Right lobe of liver (tissue), 6 donors: ENCODE measurements around the gene KRTAP19-5. TPM values are rescaled to one million over a fixed set of nuclear protein-coding genes. Genes with fewer than 3 reads are reported as not detected.

Experiments used
- ATAC-seq, 4 donors: fragments of 200-7000 bp; cut with Tn5 transposase; one replicate each; pipeline ENCODE4 v1.9.1; 2020; ENCODE audit warnings: mild to moderate bottlenecking in 4 of 4, moderate library complexity in 4 of 4
- DNase-seq, 3 donors: peaks; one replicate each; pipeline ENCODE4 v3.0.0-alpha.2; 2020
- H3K27ac ChIP-seq, 3 donors: fragments of 200-600 bp; one replicate each; pipeline ENCODE4 v1.8.0; 2022
- H3K27me3 ChIP-seq, 2 donors: fragments of 200-600 bp; one replicate each; pipeline ENCODE4 v1.8.0; 2022
- H3K36me3 ChIP-seq, 4 donors: fragments of 200-600 bp; sonication (generic) in 1 of 4; one replicate each; pipeline versions ENCODE4 v1.5.1 to v1.8.0; 2017 to 2022; ENCODE audit warnings: control low read depth in 1 of 4
- H3K4me1 ChIP-seq, 4 donors: fragments of 200-600 bp; sonication (generic) in 1 of 4; one replicate each; pipeline versions ENCODE4 v1.5.1 to v1.8.0; 2017 to 2022; ENCODE audit warnings: control low read depth in 1 of 4
- H3K4me3 ChIP-seq, 3 donors: fragments of 200-600 bp; one replicate each; pipeline ENCODE4 v1.8.0; 2022
- H3K9me3 ChIP-seq, 4 donors: fragments of 200-600 bp; sonication (generic) in 1 of 4; one replicate each; pipeline versions ENCODE4 v1.5.1 to v1.8.0; 2017 to 2022; ENCODE audit warnings: control low read depth in 1 of 4
- POLR2A ChIP-seq: fragments of 450-650 bp; IDR thresholded peaks from one replicate; pipeline ENCODE4 v1.6.1; 2017; ENCODE audit warnings: antibody characterized with exemption, mild to moderate bottlenecking
- WGBS: methylation state at CpG from one replicate; pipeline ENCODE4 v1.1.6; 2018; ENCODE audit warnings: low coverage, low lambda C conversion rate; ENCODE audit not compliant: insufficient coverage; ENCODE audit errors: missing lambda C conversion rate; 5-methylcytosine and 5-hydroxymethylcytosine counted together
- intact Hi-C, 2 donors: fragments of 100-400 bp; cut with DNase I; formaldehyde crosslinking; loops; one replicate each; pipeline versions ENCODE4 v1.11.2 to v1.14.1; 2022
- long read RNA-seq: library from polyadenylated mRNA; unstranded; transcript quantifications from one replicate; pipeline ENCODE4 v2.0.0, GENCODE V29; 2019
- total RNA-seq, 6 experiments: library from RNA; depleted of rRNA in 2 of 6; stranded (reverse); fragments of >200 nt in 2 of 6; fragmentation: NEBNext Ultra II Directional in 3 of 6; extraction: Animal tissue kit (Norgen Biotek cat#: 25700) in 3 of 6; gene quantifications; one replicate each; pipeline versions ENCODE4 v1.1.0 to v1.2.4, GENCODE V29; 2016 to 2023
- TF ChIP-seq, protein P1 (sequence below), 4 donors: fragments of 200-600 bp in 3 of 4; fragments of 450-650 bp in 1 of 4; IDR thresholded peaks; one replicate each; pipeline versions ENCODE4 v1.5.1 to v1.8.0; 2016 to 2022; ENCODE audit warnings: antibody characterized with exemption in 4 of 4, mild to moderate bottlenecking in 2 of 4
- donor health status: DM: no; HTN: yes; CAD: no.
- donor health status: DM: no; HTN: no; CAD: no.
- donor health status: DM: no; HTN: no; CAD: no.
- donor health status: DM: no; HTN: yes; CAD: no.
- donor health status: DM: no; HTN: yes; CAD: no.

The KRTAP19-5 gene
- not detected for total RNA-seq
- long read RNA-seq: 0 reads

DNA sequence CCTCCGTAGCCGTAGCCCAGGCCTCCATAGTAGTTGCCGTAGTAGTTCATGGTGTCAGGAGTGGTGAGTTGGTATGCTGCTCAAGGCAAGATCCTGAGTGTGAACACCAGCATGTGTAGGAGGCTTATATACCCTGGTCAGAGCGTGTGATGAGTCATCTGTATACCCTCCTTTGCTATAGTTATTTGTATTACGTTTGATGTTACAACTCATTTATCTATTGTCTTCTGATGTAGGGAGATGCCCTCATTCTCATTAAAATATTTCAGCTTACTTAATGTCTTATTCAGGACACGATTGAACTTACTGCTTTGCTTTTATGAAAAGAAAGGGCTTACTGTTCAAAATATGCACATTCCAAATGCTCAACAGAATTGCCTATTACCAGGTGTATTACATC is at the start of gene KRTAP19-5:
TSS of gene KRTAP19-5 (minus strand) at position 101 of the 400 bp plus-strand sequence. CDS start at position 50, 51 bp downstream.
- no peak for ATAC-seq
- no peaks in the 10 kb centered on the region for H3K4me1 ChIP-seq

DNA sequence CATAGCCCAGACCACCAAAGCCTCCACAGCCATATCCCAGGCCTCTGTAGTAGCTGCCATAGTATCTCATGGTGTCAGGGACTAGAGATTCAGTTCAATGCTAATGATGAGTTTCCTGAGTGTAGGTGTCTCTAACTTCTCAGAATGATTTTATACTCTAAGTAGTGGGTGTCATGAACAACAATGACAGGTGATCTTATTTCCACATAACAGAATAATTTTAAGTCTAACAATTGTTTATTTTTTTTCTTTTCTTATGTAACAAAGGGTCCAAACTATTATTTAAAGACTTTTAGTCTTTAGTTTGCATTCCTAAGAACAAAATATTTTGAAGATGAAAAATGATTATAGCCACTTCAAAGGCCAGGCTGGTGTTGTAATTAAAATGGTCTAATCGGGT is 39.8 kb upstream of the KRTAP19-5 start, which contains the start of gene KRTAP19-6:
TSS of gene KRTAP19-6 (minus strand) at position 101 of the 400 bp plus-strand sequence. CDS start at position 70, 31 bp downstream.
- 60% methylated on average over 1 of the region's 1 CpG for WGBS
- intact Hi-C loops: no loop called here
- no peak for DNase-seq
- Histone ChIP-seq H3K27ac (no peak within 1 kb of the TSS), H3K4me1 (no peaks in the 10 kb centered on the region), H3K27me3 (no peaks in the 10 kb centered on the region), H3K9me3 (peaks cover 0 to under 1% (median 0%) of the 10 kb centered on the region in 4 donors), H3K36me3 (no peaks in the 10 kb centered on the region), H3K4me3 (no peak within 1 kb of the TSS)
- ATAC-seq: no peak
- no peak for TF ChIP-seq POLR2A
- TF ChIP-seq, protein P1, sequence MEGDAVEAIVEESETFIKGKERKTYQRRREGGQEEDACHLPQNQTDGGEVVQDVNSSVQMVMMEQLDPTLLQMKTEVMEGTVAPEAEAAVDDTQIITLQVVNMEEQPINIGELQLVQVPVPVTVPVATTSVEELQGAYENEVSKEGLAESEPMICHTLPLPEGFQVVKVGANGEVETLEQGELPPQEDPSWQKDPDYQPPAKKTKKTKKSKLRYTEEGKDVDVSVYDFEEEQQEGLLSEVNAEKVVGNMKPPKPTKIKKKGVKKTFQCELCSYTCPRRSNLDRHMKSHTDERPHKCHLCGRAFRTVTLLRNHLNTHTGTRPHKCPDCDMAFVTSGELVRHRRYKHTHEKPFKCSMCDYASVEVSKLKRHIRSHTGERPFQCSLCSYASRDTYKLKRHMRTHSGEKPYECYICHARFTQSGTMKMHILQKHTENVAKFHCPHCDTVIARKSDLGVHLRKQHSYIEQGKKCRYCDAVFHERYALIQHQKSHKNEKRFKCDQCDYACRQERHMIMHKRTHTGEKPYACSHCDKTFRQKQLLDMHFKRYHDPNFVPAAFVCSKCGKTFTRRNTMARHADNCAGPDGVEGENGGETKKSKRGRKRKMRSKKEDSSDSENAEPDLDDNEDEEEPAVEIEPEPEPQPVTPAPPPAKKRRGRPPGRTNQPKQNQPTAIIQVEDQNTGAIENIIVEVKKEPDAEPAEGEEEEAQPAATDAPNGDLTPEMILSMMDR (IDR thresholded peaks at IDR 0.05): no peak

More for the DNA sequence above, at the start of gene KRTAP19-5:
- WGBS: 42% methylated on average over 3 of the region's 6 CpGs
- DNase-seq: no peak
- H3K4me3 ChIP-seq: no peak within 1 kb of the TSS
- TF ChIP-seq POLR2A: no peak
- TF ChIP-seq, protein P1 (IDR thresholded peaks at IDR 0.05): no peak
- intact Hi-C loops: no loop called here
- H3K27ac ChIP-seq: no peak within 1 kb of the TSS
- no peaks in the 10 kb centered on the region for H3K36me3 ChIP-seq
- peaks cover 0 to 3% (median 0%) of the 10 kb centered on the region in 4 donors for H3K9me3 ChIP-seq
- H3K27me3 ChIP-seq: no peaks in the 10 kb centered on the region

DNA sequence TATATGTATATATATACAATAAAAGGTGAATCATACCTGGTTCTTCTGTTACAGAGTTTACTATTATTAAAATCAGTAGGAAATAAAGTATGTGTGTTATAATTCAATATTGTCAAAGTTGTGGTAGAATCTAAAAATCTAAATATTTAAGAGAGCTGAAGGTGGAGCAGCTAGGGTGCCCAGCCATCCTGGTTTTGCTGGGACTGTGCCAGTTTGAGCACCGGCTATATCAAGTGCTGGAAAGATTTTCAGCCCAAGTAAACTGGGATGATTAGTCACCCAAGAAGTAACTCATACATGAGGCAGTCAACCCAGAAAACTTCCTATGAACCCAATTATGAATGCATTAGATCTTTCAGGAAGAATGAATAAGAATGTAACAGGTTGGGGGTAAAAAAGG is 16.9 kb upstream of the KRTAP19-5 start:
- Histone ChIP-seq H3K4me3 (no peak overlapping the region), H3K27me3 (no peaks in the 10 kb centered on the region), H3K27ac (no peak overlapping the region), H3K36me3 (no peaks in the 10 kb centered on the region), H3K9me3 (no peaks in the 10 kb centered on the region), H3K4me1 (no peaks in the 10 kb centered on the region)
- ATAC-seq: no peak
- 69% methylated on average over 1 of the region's 1 CpG for WGBS
- intact Hi-C loops: no loop called here
- no peak for DNase-seq
- TF ChIP-seq, protein P1 (IDR thresholded peaks at IDR 0.05): no peak
- TF ChIP-seq POLR2A: no peak

DNA sequence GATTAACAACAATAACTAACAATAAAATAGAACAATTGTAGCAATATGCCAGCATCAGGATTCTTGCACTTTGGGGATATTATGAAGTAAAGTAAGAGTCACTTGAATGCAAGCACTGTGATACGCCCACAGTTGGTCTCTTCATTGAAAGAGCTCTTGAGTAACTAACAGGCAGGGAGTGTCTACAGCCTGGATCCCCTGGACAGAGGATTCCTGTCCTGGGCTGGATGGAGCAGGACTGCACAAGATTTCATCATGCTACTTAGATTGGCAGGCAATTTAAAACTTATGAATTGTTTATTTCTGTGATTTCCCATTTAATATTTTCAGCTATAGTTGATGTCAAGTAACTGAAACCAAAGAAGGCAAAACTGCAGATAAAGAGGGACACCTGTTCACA is 13.7 kb upstream of the KRTAP19-5 start:
- ATAC-seq: no peak
- WGBS: 10% methylated on average over 1 of the region's 1 CpG

More for the DNA sequence above, 13.7 kb upstream of the KRTAP19-5 start:
- Histone ChIP-seq H3K4me1 (no peaks in the 10 kb centered on the region), H3K9me3 (no peaks in the 10 kb centered on the region), H3K36me3 (no peaks in the 10 kb centered on the region), H3K4me3 (no peak overlapping the region), H3K27me3 (no peaks in the 10 kb centered on the region), H3K27ac (no peak overlapping the region)
- intact Hi-C loops: no loop called here
- TF ChIP-seq, protein P1 (IDR thresholded peaks at IDR 0.05): no peak
- TF ChIP-seq POLR2A: no peak
- no peak for DNase-seq
